GM23248 (cell line): Measurements from ENCODE around the gene ASB16. TPM values are rescaled to one million over a fixed set of nuclear protein-coding genes. Genes with fewer than 3 reads are reported as not detected.
A peak's percentile ranks its signal among the peaks of the same experiment; 100 is the strongest.
"Not testable (repeated sequence)": the region's sequence is repeated elsewhere in the genome, so short reads cannot be mapped to it uniquely, and the experiment has no call there.

Experiments
- DNase-seq: peaks from one replicate; pipeline ENCODE4 v3.0.0-alpha.2; 2015
- H2AFZ ChIP-seq: fragments of 200-600 bp; sonication (generic); 2 replicates; pipeline ENCODE4 v1.6.1; 2016; ENCODE audit warnings: antibody characterized with exemption
- H3F3A ChIP-seq: fragments of 200-600 bp; sonication (generic); 2 replicates; pipeline ENCODE4 v1.6.1; 2016; ENCODE audit warnings: mild to moderate bottlenecking, antibody characterized with exemption, mixed run types; ENCODE audit not compliant: insufficient read depth
- H3K27ac ChIP-seq: fragments of 200-600 bp; sonication (generic); 2 replicates; pipeline ENCODE4 v1.5.1; 2016; ENCODE audit warnings: mild to moderate bottlenecking
- H3K27me3 ChIP-seq: fragments of 200-600 bp; sonication (generic); replicated peaks from 2 replicates; pipeline ENCODE4 v1.6.1; 2016; ENCODE audit warnings: mild to moderate bottlenecking; ENCODE audit not compliant: insufficient read depth
- H3K36me3 ChIP-seq: fragments of 200-600 bp; sonication (generic); 2 replicates; pipeline ENCODE4 v1.6.1; 2016; ENCODE audit warnings: low read depth, mild to moderate bottlenecking
- H3K4me1 ChIP-seq: fragments of 200-600 bp; sonication (generic); 2 replicates; pipeline ENCODE4 v1.6.1; 2016; ENCODE audit warnings: mild to moderate bottlenecking; ENCODE audit not compliant: insufficient read depth
- H3K4me2 ChIP-seq: fragments of 200-600 bp; sonication (generic); one replicate; pipeline ENCODE4 v1.6.1; 2016; ENCODE audit warnings: mild to moderate bottlenecking; ENCODE audit not compliant: unreplicated experiment
- H3K4me3 ChIP-seq: fragments of 200-600 bp; sonication (generic); 2 replicates; pipeline ENCODE4 v1.5.1; 2016; ENCODE audit warnings: mild to moderate bottlenecking
- H3K79me2 ChIP-seq: fragments of 200-600 bp; sonication (generic); 2 replicates; pipeline ENCODE4 v1.6.1; 2016; ENCODE audit warnings: mild to moderate bottlenecking; ENCODE audit not compliant: insufficient read depth
- H3K9ac ChIP-seq: fragments of 200-600 bp; sonication (generic); 2 replicates; pipeline ENCODE4 v1.6.1; 2016; ENCODE audit warnings: mild to moderate bottlenecking
- H3K9me2 ChIP-seq: fragments of 200-600 bp; sonication (generic); 2 replicates; pipeline ENCODE4 v1.6.1; 2016; ENCODE audit warnings: mixed run types, mild to moderate bottlenecking, moderate library complexity; ENCODE audit not compliant: insufficient read depth
- H3K9me3 ChIP-seq: fragments of 200-600 bp; sonication (generic); one replicate; pipeline ENCODE4 v1.6.1; 2017; ENCODE audit warnings: low read depth
- H4K20me1 ChIP-seq: fragments of 200-600 bp; sonication (generic); 2 replicates; pipeline ENCODE4 v1.6.0; 2016; ENCODE audit not compliant: insufficient read depth
- EZH2 ChIP-seq: fragments of 200-600 bp; sonication (generic); IDR thresholded peaks from 2 replicates; pipeline ENCODE4 v1.6.1; 2018; ENCODE audit warnings: antibody characterized with exemption, mild to moderate bottlenecking; ENCODE audit not compliant: insufficient read depth, poor library complexity, severe bottlenecking
- EZH2phosphoT487 ChIP-seq: fragments of 200-600 bp; sonication (generic); IDR thresholded peaks from 2 replicates; pipeline ENCODE4 v1.6.1; 2018; ENCODE audit warnings: antibody characterized with exemption, moderate library complexity, mild to moderate bottlenecking, low read depth; ENCODE audit not compliant: insufficient read depth
- WGBS, 2 experiments: methylation state at CpG; one replicate each; pipeline ENCODE4 v1.1.6; 2015 to 2017; ENCODE audit warnings: low lambda C conversion rate in 2 of 2, low coverage in 1 of 2; ENCODE audit errors: missing lambda C conversion rate in 2 of 2; 5-methylcytosine and 5-hydroxymethylcytosine counted together
- in situ Hi-C: fragments of 300-500 bp; cut with MboI; formaldehyde crosslinking; loops from 2 replicates; pipeline ENCODE4 v1.15.0; 2020
- polyA plus RNA-seq: library from polyadenylated mRNA; unstranded; fragments of >200 nt; fragmentation: Nextera tagmentation; extraction: Ambion mirVana; gene quantifications from 2 replicates; pipeline ENCODE4 v1.2.1, GENCODE V29; 2016
- total RNA-seq: library from RNA; depleted of rRNA; stranded (reverse); fragments of >200 nt; shearing (Covaris generic); gene quantifications from 2 replicates; pipeline ENCODE4 v1.2.3, GENCODE V29; 2014

Gene ASB16
- total and polyA plus RNA-seq, 2 experiments from 2014 or later = 0.25 TPM; not detected in 1

DNA sequence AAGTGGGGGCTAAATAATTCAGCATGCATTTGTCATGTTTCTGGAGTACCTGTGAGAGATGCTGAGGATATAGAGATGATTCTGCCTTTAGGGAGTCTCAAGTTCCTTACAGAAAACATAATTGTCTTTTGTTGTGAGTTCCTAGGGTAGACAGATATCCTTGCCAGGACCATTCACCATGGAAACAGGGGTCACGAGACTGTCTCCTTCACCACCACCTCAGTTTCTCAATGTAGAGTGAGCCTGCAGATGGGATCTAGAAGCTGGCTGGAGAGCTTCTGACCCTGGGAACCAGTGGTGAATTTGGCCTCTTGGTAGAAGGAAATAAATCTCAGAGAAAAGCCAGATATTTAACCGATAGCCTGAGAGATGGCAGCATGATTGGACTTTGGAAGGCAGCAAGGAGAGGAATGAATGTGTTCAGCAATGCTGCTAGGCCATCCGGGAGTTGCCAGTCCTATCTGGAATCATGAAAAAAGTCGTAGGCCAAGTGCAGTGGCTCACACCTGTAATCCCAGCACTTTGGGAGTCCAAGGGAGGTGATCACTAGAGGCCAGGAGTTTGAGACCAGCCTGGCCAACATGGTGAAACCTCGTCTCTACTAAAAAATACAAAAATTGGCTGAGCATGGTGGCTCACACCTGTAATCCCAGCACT is 39.7 kb upstream of the ASB16 start:
- no peak for DNase-seq
- Histone ChIP-seq H4K20me1 (no peaks in the 10 kb centered on the region), H2AFZ (no peak overlapping the region), H3F3A (0 out of 2 replicates have a peak, but pooled peaks cover 5% of the 10 kb centered on the region), H3K9me3 (no peaks in the 10 kb centered on the region), H3K27ac (no peak overlapping the region), H3K4me2 (no peak overlapping the region), H3K9ac (no peak overlapping the region), H3K36me3 (no peaks in the 10 kb centered on the region), H3K27me3 (no peaks in the 10 kb centered on the region), H3K4me1 (peaks cover 8% of the 10 kb centered on the region; the same call in 1 of the 2 replicates), H3K4me3 (no peak overlapping the region), H3K79me2 (no peaks in the 10 kb centered on the region), H3K9me2 (no peaks in the 10 kb centered on the region)
- no peak for TF ChIP-seq EZH2
- TF ChIP-seq EZH2phosphoT487 = no peak
- 78 to 85% methylated on average over 5 of the region's 5 CpGs for WGBS, 2 experiments
- in situ Hi-C loops = no loop called here

DNA sequence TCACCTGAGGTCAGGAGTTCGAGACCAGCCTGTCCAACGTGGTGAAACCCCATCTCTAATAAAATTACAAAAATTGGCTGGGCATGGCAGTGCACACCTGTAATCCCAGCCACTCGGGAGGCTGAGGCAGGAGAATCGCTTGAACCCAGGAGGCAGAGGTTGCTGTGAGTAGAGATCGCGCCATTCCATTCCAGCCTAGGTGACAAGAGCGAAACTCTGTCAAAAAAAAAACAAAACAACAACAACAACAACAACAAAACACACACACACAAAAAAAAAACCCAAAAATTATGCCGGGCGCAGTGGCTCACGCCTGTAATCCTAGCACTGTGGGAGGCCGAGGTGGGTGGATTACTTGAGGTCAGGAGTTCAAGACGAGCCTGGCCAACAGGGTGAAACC is 39.1 kb upstream of the ASB16 start:
- H3K4me2 ChIP-seq, H3K4me3 ChIP-seq, H3K36me3 ChIP-seq, H3K27ac ChIP-seq, H3K27me3 ChIP-seq, H3K9me3 ChIP-seq, H3F3A ChIP-seq, in situ Hi-C loops, H2AFZ ChIP-seq, H3K9ac ChIP-seq, H4K20me1 ChIP-seq, H3K9me2 ChIP-seq, H3K79me2 ChIP-seq, DNase-seq, H3K4me1 ChIP-seq: not testable (repeated sequence)
- 87 to 89% methylated on average over 12 of the region's 12 CpGs for WGBS, 2 experiments

DNA sequence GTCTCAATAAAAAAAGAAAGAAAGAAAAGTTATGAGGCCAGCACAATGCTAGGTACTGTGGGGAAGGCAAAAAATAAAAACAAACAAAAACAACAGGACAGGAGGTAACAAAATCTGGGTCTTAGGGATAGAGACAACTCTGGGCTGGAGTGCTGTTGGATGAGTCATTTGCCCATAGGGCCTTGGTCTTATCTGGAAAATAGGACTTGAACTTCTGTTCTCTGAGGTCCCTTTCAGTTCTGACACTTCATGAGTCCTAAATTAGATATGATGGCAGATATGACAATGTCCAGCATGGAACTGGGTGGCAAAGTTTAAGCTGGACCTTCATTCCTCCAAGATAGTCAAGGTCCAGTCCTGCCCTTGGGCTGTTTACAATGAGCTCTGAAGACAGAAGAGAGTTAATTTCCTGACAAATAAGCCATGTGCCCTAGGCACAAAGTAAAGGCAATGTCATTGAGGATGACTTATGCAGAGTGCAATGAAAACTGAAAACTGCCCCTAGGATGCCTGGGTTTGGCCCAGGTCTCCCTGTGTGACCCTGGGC is 38.2 kb upstream of the ASB16 start:
- DNase-seq = peak; percentile 46
- Histone ChIP-seq H3K27ac (no peak overlapping the region), H2AFZ (no peak overlapping the region), H3K4me1 (peaks cover 11% of the 10 kb centered on the region), H3K4me3 (no peak overlapping the region), H3K27me3 (no peaks in the 10 kb centered on the region), H3K9me3 (no peaks in the 10 kb centered on the region), H3K4me2 (no peak overlapping the region), H3K36me3 (no peaks in the 10 kb centered on the region), H3K9me2 (no peaks in the 10 kb centered on the region), H3F3A (peaks cover 6% of the 10 kb centered on the region; the same call in 1 of the 2 replicates), H4K20me1 (no peaks in the 10 kb centered on the region), H3K79me2 (no peaks in the 10 kb centered on the region), H3K9ac (no peak overlapping the region)
- in situ Hi-C loops = no loop called here
- TF ChIP-seq EZH2phosphoT487 = no peak
- no peak for TF ChIP-seq EZH2

DNA sequence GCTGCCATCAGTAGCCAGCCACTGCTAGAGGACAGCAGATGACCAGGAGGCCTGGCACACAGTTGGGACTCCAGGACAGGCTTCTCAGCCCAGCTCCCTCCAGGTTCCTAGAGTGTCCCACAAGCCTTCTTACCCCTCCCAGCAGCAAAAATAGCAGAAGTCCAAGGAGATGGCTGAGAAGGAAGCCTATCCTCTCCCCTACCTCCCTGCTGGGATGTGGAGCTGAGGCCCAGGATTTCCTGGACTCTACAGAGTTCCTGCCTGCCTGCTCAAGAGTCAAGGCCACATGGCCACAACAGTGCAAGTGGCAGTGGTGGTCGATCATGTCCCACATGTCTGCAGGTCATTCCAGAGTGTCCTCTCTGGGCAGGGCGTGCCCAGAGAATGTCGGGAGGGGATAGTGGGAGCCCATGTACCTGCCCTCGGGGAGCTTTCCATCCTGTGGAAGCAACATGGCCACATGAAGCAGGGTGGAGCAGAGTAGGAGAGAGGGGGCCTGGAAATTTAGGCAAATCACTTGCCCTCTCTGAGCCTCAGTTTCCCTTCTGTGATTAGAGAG is 36.5 kb upstream of the ASB16 start:
- Histone ChIP-seq H3K79me2 (no peaks in the 10 kb centered on the region), H3K4me1 (peaks cover 24% of the 10 kb centered on the region), H3K36me3 (no peaks in the 10 kb centered on the region), H3K9me3 (no peaks in the 10 kb centered on the region), H3K9me2 (no peaks in the 10 kb centered on the region), H2AFZ (no peak overlapping the region), H3K27ac (no peak overlapping the region), H3K4me2 (no peak overlapping the region), H3K4me3 (no peak overlapping the region), H4K20me1 (no peaks in the 10 kb centered on the region), H3K27me3 (no peaks in the 10 kb centered on the region), H3K9ac (no peak overlapping the region), H3F3A (peaks cover 18% of the 10 kb centered on the region)
- in situ Hi-C loops = no loop called here
- TF ChIP-seq EZH2phosphoT487 = no peak
- TF ChIP-seq EZH2 = no peak
- WGBS, 2 experiments = 63 to 76% methylated on average over 4 of the region's 4 CpGs
- DNase-seq = no peak
